Measurements from ENCODE around the gene POFUT2.
A peak's percentile ranks its signal among the peaks of the same experiment; 100 is the strongest.

The POFUT2 gene

GRCh38 chr21:45257673-45258341 lies 29.9 kb downstream of the POFUT2 start:
- Histone ChIP-seq H3F3A (ENCODE audit: insufficient read depth, low read length) (no peaks in the 10 kb centered on the region), H3K27me3 (ENCODE audit: insufficient read depth, low read length) (no peaks in the 10 kb centered on the region), H3K9me3 (ENCODE audit: low read length) (no peaks in the 10 kb centered on the region), H2AFZ (ENCODE audit: low read length) (no peak overlapping the region), H3K4me2 (ENCODE audit: low read length) (no peak overlapping the region), H3K9me2 (ENCODE audit: low read depth, low read length) (no peaks in the 10 kb centered on the region), H3K27ac (ENCODE audit: low read depth, low read length, poor library complexity, severe bottlenecking) (no peak overlapping the region), H3K79me2 (ENCODE audit: insufficient read depth, low read length) (no peaks in the 10 kb centered on the region), H3K4me1 (ENCODE audit: insufficient read depth, low read length, severe bottlenecking) (peaks cover 22% of the 10 kb centered on the region), H4K20me1 (ENCODE audit: insufficient read depth, low read length) (no peaks in the 10 kb centered on the region), H3K9ac (ENCODE audit: low read length) (no peak overlapping the region), H3K4me3 (ENCODE audit: low read depth, low read length, poor library complexity, severe bottlenecking) (no peak overlapping the region), H3K36me3 (ENCODE audit: insufficient read depth, low read length) (no peaks in the 10 kb centered on the region)
- no peak for TF ChIP-seq EZH2 (IDR thresholded peaks at IDR 0.05; ENCODE audit: borderline replicate concordance, low read length)
- TF ChIP-seq, protein P1, sequence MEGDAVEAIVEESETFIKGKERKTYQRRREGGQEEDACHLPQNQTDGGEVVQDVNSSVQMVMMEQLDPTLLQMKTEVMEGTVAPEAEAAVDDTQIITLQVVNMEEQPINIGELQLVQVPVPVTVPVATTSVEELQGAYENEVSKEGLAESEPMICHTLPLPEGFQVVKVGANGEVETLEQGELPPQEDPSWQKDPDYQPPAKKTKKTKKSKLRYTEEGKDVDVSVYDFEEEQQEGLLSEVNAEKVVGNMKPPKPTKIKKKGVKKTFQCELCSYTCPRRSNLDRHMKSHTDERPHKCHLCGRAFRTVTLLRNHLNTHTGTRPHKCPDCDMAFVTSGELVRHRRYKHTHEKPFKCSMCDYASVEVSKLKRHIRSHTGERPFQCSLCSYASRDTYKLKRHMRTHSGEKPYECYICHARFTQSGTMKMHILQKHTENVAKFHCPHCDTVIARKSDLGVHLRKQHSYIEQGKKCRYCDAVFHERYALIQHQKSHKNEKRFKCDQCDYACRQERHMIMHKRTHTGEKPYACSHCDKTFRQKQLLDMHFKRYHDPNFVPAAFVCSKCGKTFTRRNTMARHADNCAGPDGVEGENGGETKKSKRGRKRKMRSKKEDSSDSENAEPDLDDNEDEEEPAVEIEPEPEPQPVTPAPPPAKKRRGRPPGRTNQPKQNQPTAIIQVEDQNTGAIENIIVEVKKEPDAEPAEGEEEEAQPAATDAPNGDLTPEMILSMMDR (IDR thresholded peaks at IDR 0.05; ENCODE audit: low read length): no peak

GRCh38 chr21:45256912-45257672 lies 30.6 kb downstream of the POFUT2 start:
- Histone ChIP-seq H3K36me3 (ENCODE audit: insufficient read depth, low read length) (no peaks in the 10 kb centered on the region), H2AFZ (ENCODE audit: low read length) (no peak overlapping the region), H3F3A (ENCODE audit: insufficient read depth, low read length) (no peaks in the 10 kb centered on the region), H3K9ac (ENCODE audit: low read length) (no peak overlapping the region), H3K4me3 (ENCODE audit: low read depth, low read length, poor library complexity, severe bottlenecking) (no peak overlapping the region), H3K27me3 (ENCODE audit: insufficient read depth, low read length) (no peaks in the 10 kb centered on the region), H3K79me2 (ENCODE audit: insufficient read depth, low read length) (no peaks in the 10 kb centered on the region), H3K27ac (ENCODE audit: low read depth, low read length, poor library complexity, severe bottlenecking) (no peak overlapping the region), H4K20me1 (ENCODE audit: insufficient read depth, low read length) (no peaks in the 10 kb centered on the region), H3K4me1 (ENCODE audit: insufficient read depth, low read length, severe bottlenecking) (peaks cover 15% of the 10 kb centered on the region), H3K4me2 (ENCODE audit: low read length) (no peak overlapping the region), H3K9me3 (ENCODE audit: low read length) (no peaks in the 10 kb centered on the region), H3K9me2 (ENCODE audit: low read depth, low read length) (no peaks in the 10 kb centered on the region)
- no peak for TF ChIP-seq EZH2 (IDR thresholded peaks at IDR 0.05; ENCODE audit: borderline replicate concordance, low read length)
- TF ChIP-seq, protein P1 (IDR thresholded peaks at IDR 0.05; ENCODE audit: low read length): no peak

DNA sequence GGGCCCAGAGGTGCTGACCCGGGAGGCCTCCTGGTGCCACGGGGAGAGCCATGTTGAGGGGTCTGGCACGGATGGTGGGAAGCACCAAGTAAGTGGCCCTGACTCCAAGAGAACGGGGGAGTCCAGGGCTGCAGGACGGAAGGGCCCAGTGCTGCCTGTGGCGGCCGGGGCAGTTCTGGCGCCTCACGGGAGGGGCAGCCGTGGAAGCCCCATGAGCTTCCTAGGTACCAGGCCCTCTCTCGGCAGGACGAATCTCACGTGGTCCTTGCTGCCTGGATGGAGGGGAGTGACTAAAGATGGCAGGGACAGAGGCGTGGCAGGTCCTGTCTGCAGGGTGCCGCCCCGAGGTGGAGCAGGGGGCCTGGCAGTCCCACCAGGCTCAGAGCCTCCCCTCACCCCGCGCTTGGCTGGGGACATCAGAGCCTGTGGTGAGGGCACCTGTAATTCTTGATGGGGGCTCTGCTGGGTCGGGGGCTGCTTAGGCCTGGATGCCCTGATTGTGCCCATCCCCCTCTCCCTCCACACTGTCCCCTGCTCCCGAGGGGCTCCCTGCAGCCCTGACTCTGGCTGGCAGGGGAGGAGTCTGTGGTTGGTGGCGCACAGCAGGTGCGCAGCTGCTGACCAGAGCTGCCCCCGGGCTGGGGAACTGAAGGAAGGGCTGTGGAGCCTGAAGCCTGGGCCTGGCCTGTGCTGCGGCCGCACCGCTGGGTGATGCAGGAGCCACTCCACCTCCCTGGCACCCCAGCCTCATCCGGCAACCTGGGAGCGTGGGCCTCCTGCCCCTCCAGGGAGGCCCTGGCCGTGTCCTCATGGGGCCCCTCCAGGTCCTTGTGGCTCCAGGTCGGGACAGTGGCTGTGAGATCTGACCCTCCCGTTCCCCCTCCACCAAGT lies 31.4 kb downstream of the POFUT2 start:
- H3K4me1 ChIP-seq (ENCODE audit: insufficient read depth, low read length, severe bottlenecking): peaks cover 14% of the 10 kb centered on the region
- H3K4me3 ChIP-seq (ENCODE audit: low read depth, low read length, poor library complexity, severe bottlenecking): no peak overlapping the region
- H4K20me1 ChIP-seq (ENCODE audit: insufficient read depth, low read length): no peaks in the 10 kb centered on the region
- H2AFZ ChIP-seq (ENCODE audit: low read length): no peak overlapping the region
- H3K9ac ChIP-seq (ENCODE audit: low read length): no peak overlapping the region
- no peaks in the 10 kb centered on the region for H3K27me3 ChIP-seq (ENCODE audit: insufficient read depth, low read length)
- TF ChIP-seq EZH2 (IDR thresholded peaks at IDR 0.05; ENCODE audit: borderline replicate concordance, low read length): no peak
- TF ChIP-seq, protein P1 (IDR thresholded peaks at IDR 0.05; ENCODE audit: low read length): no peak
- H3F3A ChIP-seq (ENCODE audit: insufficient read depth, low read length): no peaks in the 10 kb centered on the region
- H3K79me2 ChIP-seq (ENCODE audit: insufficient read depth, low read length): no peaks in the 10 kb centered on the region
- no peaks in the 10 kb centered on the region for H3K9me2 ChIP-seq (ENCODE audit: low read depth, low read length)
- H3K27ac ChIP-seq (ENCODE audit: low read depth, low read length, poor library complexity, severe bottlenecking): no peak overlapping the region
- peak overlapping the region; percentile 59; the same call in 1 of the 2 replicates for H3K4me2 ChIP-seq (ENCODE audit: low read length)
- no peaks in the 10 kb centered on the region for H3K9me3 ChIP-seq (ENCODE audit: low read length)
- no peaks in the 10 kb centered on the region for H3K36me3 ChIP-seq (ENCODE audit: insufficient read depth, low read length)

Measured in OCI-LY1 (cell line).